Measurements from ENCODE around the gene CKLF.

DNA sequence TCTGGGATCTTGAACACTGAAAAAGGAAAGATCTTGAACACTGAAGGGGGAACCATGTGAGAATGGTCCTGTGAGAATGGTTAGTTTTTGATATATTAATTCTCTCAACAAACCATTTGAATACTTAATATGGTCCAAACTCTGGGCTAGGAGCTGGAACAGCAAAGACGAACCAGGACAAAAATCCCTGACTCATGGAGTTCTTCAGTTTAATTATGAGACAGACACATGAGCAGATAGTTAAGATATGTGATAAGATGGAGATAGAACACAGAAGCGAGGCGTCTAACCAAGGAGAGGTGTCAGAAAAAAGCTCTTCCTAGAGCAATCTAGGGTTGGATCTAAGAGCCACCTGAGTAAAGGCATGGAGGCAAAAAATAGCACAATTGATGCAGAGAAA is 1.6 kb downstream of the CKLF start:
- TF ChIP-seq, protein P1, sequence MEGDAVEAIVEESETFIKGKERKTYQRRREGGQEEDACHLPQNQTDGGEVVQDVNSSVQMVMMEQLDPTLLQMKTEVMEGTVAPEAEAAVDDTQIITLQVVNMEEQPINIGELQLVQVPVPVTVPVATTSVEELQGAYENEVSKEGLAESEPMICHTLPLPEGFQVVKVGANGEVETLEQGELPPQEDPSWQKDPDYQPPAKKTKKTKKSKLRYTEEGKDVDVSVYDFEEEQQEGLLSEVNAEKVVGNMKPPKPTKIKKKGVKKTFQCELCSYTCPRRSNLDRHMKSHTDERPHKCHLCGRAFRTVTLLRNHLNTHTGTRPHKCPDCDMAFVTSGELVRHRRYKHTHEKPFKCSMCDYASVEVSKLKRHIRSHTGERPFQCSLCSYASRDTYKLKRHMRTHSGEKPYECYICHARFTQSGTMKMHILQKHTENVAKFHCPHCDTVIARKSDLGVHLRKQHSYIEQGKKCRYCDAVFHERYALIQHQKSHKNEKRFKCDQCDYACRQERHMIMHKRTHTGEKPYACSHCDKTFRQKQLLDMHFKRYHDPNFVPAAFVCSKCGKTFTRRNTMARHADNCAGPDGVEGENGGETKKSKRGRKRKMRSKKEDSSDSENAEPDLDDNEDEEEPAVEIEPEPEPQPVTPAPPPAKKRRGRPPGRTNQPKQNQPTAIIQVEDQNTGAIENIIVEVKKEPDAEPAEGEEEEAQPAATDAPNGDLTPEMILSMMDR (conservative IDR thresholded peaks at IDR 0.05 in 1 of 2, IDR thresholded peaks at IDR 0.05 in 1 of 2; ENCODE audit: extremely low read depth in 1 of 2, insufficient read depth in 1 of 2, low read depth in 1 of 2, low read length in 2 of 2) = no peak
- TF ChIP-seq EZH2 (IDR thresholded peaks at IDR 0.05; ENCODE audit: borderline replicate concordance, low read length) = no peak

Data from mammary epithelial cell (primary cell).